Liver (tissue), 9 donors: ENCODE measurements around the gene SNTA1. TPM values are rescaled to one million over a fixed set of nuclear protein-coding genes. Genes with fewer than 3 reads are reported as not detected.

Source experiments
- DNase-seq: peaks from one replicate; pipeline ENCODE4 v3.0.0-alpha.2; 2017; ENCODE audit warnings: low spot score
- H3K27ac ChIP-seq, 2 donors: one replicate each; pipeline ENCODE4 v1.7.0; 2013; ENCODE audit warnings: inconsistent platforms in 2 of 2, low read length in 2 of 2, control low read depth in 1 of 2, low read depth in 1 of 2, mild to moderate bottlenecking in 1 of 2
- H3K27me3 ChIP-seq, 4 donors: one replicate each; pipeline versions ENCODE4 v1.6.1 to v1.7.0; 2013; ENCODE audit warnings: low read length in 3 of 4, inconsistent platforms in 1 of 4, mild to moderate bottlenecking in 1 of 4, moderate library complexity in 1 of 4; ENCODE audit not compliant: control insufficient read depth in 4 of 4, insufficient read depth in 4 of 4
- H3K36me3 ChIP-seq, 4 donors: one replicate each; pipeline versions ENCODE4 v1.6.1 to v1.7.0; 2013; ENCODE audit warnings: low read length in 3 of 4, mild to moderate bottlenecking in 3 of 4, low read depth in 1 of 4, moderate library complexity in 1 of 4; ENCODE audit not compliant: control insufficient read depth in 4 of 4, insufficient read depth in 3 of 4
- H3K4me1 ChIP-seq, 4 donors: one replicate each; pipeline versions ENCODE4 v1.6.1 to v1.7.0; 2013; ENCODE audit warnings: low read length in 3 of 4, mild to moderate bottlenecking in 3 of 4, moderate library complexity in 1 of 4; ENCODE audit not compliant: control insufficient read depth in 4 of 4, insufficient read depth in 4 of 4
- H3K4me3 ChIP-seq, 3 donors: one replicate each; pipeline versions ENCODE4 v1.6.1 to v1.7.0; 2013; ENCODE audit warnings: low read length in 3 of 3, control low read depth in 1 of 3, low read depth in 1 of 3, mild to moderate bottlenecking in 1 of 3
- H3K9ac ChIP-seq, 2 donors: one replicate each; pipeline ENCODE4 v1.7.0; 2013; ENCODE audit warnings: low read length in 2 of 2, mild to moderate bottlenecking in 2 of 2, moderate library complexity in 2 of 2, control low read depth in 1 of 2, low read depth in 1 of 2
- H3K9me3 ChIP-seq, 4 donors: one replicate each; pipeline versions ENCODE4 v1.6.1 to v1.7.0; 2013; ENCODE audit warnings: low read length in 3 of 4; ENCODE audit not compliant: control insufficient read depth in 4 of 4
- EGR1 ChIP-seq, 2 donors: IDR thresholded peaks; 2 replicates each; pipeline ENCODE4 v1.6.1; 2016 to 2018; ENCODE audit warnings: antibody characterized with exemption in 2 of 2, low read depth in 2 of 2
- FOXA1 ChIP-seq: IDR thresholded peaks from 2 replicates; pipeline ENCODE4 v1.6.1; 2016; ENCODE audit warnings: antibody characterized with exemption
- FOXA2 ChIP-seq: IDR thresholded peaks from 2 replicates; pipeline ENCODE4 v1.6.1; 2016; ENCODE audit warnings: antibody characterized with exemption
- GABPA ChIP-seq, 2 donors: IDR thresholded peaks in 1 of 2; conservative IDR thresholded peaks in 1 of 2; 2 replicates each; pipeline ENCODE4 v1.6.1; 2016; ENCODE audit warnings: antibody characterized with exemption in 2 of 2, mild to moderate bottlenecking in 1 of 2, moderate library complexity in 1 of 2
- HNF4A ChIP-seq, 2 donors: conservative IDR thresholded peaks; 2 replicates each; pipeline ENCODE4 v1.6.1; 2016; ENCODE audit warnings: antibody characterized with exemption in 2 of 2, mild to moderate bottlenecking in 2 of 2
- HNF4G ChIP-seq: IDR thresholded peaks from 2 replicates; pipeline ENCODE4 v1.6.1; 2016; ENCODE audit warnings: antibody characterized with exemption
- JUND ChIP-seq, 2 donors: IDR thresholded peaks; 2 replicates each; pipeline ENCODE4 v1.6.1; 2016; ENCODE audit warnings: antibody characterized with exemption in 2 of 2
- NR2F2 ChIP-seq: IDR thresholded peaks from 2 replicates; pipeline ENCODE4 v1.6.1; 2016; ENCODE audit warnings: antibody characterized with exemption
- RXRA ChIP-seq, 2 donors: IDR thresholded peaks; 2 replicates each; pipeline ENCODE4 v1.6.1; 2017 to 2018; ENCODE audit warnings: antibody characterized with exemption in 2 of 2, mild to moderate bottlenecking in 1 of 2
- SP1 ChIP-seq: IDR thresholded peaks from 2 replicates; pipeline ENCODE4 v1.6.1; 2018; ENCODE audit warnings: antibody characterized with exemption, mild to moderate bottlenecking
- TAF1 ChIP-seq: conservative IDR thresholded peaks from 2 replicates; pipeline ENCODE4 v1.6.1; 2016; ENCODE audit warnings: antibody characterized with exemption, mild to moderate bottlenecking
- YY1 ChIP-seq: IDR thresholded peaks from 2 replicates; pipeline ENCODE4 v1.6.1; 2016; ENCODE audit warnings: antibody characterized with exemption, mild to moderate bottlenecking
- WGBS: extraction: QIAGEN DNeasy Blood & Tissue Kit; methylation state at CpG from one replicate; pipeline ENCODE4 v1.1.7; 2013; 5-methylcytosine and 5-hydroxymethylcytosine counted together
- polyA plus RNA-seq, 2 donors: library from polyadenylated mRNA; stranded (reverse) in 1 of 2; unstranded in 1 of 2; fragments of 200-250 nt in 1 of 2; fragments of >200 nt in 1 of 2; fragmentation: Nextera tagmentation in 1 of 2; extraction: Ambion mirVana in 1 of 2; gene quantifications; one replicate each; pipeline versions ENCODE4 v1.2.1 to v1.2.3, GENCODE V29; 2013 to 2015
- total RNA-seq, 2 donors: library from RNA; depleted of rRNA; stranded (reverse); fragments of >200 nt; gene quantifications; one replicate each; pipeline ENCODE4 v1.2.3, GENCODE V29; 2014
- TF ChIP-seq, protein P1 (sequence below): IDR thresholded peaks from 2 replicates; pipeline ENCODE4 v1.6.1; 2016; ENCODE audit warnings: antibody characterized with exemption, mild to moderate bottlenecking
- TF ChIP-seq, protein P2 (sequence below): fragments of 150-350 bp; IDR thresholded peaks from 2 replicates; pipeline ENCODE4 v1.5.1; 2017; ENCODE audit warnings: improper control_type of control experiment, low read depth, low read length; ENCODE audit not compliant: missing input control
- TF ChIP-seq, protein P3 (sequence below): IDR thresholded peaks from 2 replicates; pipeline ENCODE4 v1.6.1; 2016; ENCODE audit warnings: antibody characterized with exemption
- TF ChIP-seq, protein P4 (sequence below): IDR thresholded peaks from 2 replicates; pipeline ENCODE4 v1.6.1; 2016; ENCODE audit warnings: antibody characterized with exemption
- TF ChIP-seq, protein P5 (sequence below): IDR thresholded peaks from 2 replicates; pipeline ENCODE4 v1.6.1; 2016; ENCODE audit warnings: antibody characterized with exemption
- donor health status: healthy.
- donor health status: healthy.
- donor health status: healthy.
- donor health status: healthy.
- donor health status: healthy.

The SNTA1 gene
- total and polyA plus RNA-seq, 4 donors, result 3.8 to 9.6 (median 6.9) TPM

DNA sequence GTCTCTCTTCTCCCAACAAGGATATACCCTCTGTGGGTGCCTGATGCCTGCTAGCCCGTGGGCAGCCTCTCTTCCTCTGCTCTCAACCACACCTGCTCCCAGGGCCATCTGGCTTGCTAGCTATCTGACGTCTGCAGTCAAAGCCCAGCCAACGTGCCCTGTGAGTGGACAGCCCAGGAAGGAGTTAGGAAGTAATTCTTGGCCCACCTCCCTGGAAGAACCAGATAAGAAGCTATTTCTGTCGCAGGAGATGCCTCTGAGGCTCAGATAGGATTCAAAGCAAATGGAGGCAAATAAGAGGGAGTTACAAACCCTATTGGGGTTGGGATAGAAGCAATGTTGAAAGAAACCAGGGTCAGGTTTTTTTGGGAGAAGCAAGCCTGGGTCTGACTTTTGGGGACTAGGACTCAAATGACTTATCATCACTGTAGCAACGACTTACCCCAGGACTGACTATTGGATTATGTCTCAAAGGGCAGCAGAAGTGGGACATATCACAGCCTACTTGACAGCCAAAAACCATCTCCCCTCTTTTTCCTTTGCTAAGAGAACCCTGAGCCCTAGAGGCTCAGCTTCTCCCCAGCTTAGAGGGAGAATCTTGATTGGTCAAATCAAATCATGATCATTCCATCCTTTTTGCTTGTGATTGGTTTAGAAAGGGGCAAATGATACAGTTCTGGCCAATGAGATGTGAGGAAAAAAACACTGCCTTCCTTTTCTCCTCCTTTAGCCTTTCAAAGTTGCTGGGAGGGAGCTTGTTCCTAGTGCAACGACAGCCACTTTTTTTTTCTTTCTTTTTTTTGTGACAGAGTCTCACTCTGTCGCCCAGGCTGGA, 24.2 kb downstream of the SNTA1 start:
- Histone ChIP-seq H3K36me3 (peaks cover 0 to 5% (median 1%) of the 10 kb centered on the region in 4 donors), H3K9ac (no peak overlapping the region), H3K4me1 (no peaks in the 10 kb centered on the region), H3K27ac (no peak overlapping the region), H3K4me3 (no peak overlapping the region), H3K9me3 (no peaks in the 10 kb centered on the region), H3K27me3 (no peaks in the 10 kb centered on the region)
- peak; percentile 65 for DNase-seq
- TF ChIP-seq YY1 (no peak), EGR1 (IDR thresholded peaks at IDR 0.05; ENCODE audit: low read depth in 2 of 2) (no peak), SP1 (no peak), RXRA (IDR thresholded peaks at IDR 0.05) (no peak), HNF4G (no peak), HNF4A (conservative IDR thresholded peaks at IDR 0.05) (no peak), TAF1 (no peak), NR2F2 (no peak), FOXA2 (no peak), FOXA1 (no peak), JUND (IDR thresholded peaks at IDR 0.05) (no peak), GABPA (IDR thresholded peaks at IDR 0.05 in 1 of 2, conservative IDR thresholded peaks at IDR 0.05 in 1 of 2) (no peak)
- TF ChIP-seq, protein P1, sequence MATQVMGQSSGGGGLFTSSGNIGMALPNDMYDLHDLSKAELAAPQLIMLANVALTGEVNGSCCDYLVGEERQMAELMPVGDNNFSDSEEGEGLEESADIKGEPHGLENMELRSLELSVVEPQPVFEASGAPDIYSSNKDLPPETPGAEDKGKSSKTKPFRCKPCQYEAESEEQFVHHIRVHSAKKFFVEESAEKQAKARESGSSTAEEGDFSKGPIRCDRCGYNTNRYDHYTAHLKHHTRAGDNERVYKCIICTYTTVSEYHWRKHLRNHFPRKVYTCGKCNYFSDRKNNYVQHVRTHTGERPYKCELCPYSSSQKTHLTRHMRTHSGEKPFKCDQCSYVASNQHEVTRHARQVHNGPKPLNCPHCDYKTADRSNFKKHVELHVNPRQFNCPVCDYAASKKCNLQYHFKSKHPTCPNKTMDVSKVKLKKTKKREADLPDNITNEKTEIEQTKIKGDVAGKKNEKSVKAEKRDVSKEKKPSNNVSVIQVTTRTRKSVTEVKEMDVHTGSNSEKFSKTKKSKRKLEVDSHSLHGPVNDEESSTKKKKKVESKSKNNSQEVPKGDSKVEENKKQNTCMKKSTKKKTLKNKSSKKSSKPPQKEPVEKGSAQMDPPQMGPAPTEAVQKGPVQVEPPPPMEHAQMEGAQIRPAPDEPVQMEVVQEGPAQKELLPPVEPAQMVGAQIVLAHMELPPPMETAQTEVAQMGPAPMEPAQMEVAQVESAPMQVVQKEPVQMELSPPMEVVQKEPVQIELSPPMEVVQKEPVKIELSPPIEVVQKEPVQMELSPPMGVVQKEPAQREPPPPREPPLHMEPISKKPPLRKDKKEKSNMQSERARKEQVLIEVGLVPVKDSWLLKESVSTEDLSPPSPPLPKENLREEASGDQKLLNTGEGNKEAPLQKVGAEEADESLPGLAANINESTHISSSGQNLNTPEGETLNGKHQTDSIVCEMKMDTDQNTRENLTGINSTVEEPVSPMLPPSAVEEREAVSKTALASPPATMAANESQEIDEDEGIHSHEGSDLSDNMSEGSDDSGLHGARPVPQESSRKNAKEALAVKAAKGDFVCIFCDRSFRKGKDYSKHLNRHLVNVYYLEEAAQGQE, result no peak
- TF ChIP-seq, protein P2, sequence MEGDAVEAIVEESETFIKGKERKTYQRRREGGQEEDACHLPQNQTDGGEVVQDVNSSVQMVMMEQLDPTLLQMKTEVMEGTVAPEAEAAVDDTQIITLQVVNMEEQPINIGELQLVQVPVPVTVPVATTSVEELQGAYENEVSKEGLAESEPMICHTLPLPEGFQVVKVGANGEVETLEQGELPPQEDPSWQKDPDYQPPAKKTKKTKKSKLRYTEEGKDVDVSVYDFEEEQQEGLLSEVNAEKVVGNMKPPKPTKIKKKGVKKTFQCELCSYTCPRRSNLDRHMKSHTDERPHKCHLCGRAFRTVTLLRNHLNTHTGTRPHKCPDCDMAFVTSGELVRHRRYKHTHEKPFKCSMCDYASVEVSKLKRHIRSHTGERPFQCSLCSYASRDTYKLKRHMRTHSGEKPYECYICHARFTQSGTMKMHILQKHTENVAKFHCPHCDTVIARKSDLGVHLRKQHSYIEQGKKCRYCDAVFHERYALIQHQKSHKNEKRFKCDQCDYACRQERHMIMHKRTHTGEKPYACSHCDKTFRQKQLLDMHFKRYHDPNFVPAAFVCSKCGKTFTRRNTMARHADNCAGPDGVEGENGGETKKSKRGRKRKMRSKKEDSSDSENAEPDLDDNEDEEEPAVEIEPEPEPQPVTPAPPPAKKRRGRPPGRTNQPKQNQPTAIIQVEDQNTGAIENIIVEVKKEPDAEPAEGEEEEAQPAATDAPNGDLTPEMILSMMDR, result no peak
- TF ChIP-seq, protein P3, sequence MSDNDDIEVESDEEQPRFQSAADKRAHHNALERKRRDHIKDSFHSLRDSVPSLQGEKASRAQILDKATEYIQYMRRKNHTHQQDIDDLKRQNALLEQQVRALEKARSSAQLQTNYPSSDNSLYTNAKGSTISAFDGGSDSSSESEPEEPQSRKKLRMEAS, result no peak
- TF ChIP-seq, protein P4, sequence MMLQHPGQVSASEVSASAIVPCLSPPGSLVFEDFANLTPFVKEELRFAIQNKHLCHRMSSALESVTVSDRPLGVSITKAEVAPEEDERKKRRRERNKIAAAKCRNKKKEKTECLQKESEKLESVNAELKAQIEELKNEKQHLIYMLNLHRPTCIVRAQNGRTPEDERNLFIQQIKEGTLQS, result no peak
- TF ChIP-seq, protein P5, sequence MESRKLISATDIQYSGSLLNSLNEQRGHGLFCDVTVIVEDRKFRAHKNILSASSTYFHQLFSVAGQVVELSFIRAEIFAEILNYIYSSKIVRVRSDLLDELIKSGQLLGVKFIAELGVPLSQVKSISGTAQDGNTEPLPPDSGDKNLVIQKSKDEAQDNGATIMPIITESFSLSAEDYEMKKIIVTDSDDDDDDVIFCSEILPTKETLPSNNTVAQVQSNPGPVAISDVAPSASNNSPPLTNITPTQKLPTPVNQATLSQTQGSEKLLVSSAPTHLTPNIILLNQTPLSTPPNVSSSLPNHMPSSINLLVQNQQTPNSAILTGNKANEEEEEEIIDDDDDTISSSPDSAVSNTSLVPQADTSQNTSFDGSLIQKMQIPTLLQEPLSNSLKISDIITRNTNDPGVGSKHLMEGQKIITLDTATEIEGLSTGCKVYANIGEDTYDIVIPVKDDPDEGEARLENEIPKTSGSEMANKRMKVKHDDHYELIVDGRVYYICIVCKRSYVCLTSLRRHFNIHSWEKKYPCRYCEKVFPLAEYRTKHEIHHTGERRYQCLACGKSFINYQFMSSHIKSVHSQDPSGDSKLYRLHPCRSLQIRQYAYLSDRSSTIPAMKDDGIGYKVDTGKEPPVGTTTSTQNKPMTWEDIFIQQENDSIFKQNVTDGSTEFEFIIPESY, result no peak
- WGBS, result 73% methylated on average over 7 of the region's 7 CpGs
